ENCODE data around the gene NKG7.

DNA sequence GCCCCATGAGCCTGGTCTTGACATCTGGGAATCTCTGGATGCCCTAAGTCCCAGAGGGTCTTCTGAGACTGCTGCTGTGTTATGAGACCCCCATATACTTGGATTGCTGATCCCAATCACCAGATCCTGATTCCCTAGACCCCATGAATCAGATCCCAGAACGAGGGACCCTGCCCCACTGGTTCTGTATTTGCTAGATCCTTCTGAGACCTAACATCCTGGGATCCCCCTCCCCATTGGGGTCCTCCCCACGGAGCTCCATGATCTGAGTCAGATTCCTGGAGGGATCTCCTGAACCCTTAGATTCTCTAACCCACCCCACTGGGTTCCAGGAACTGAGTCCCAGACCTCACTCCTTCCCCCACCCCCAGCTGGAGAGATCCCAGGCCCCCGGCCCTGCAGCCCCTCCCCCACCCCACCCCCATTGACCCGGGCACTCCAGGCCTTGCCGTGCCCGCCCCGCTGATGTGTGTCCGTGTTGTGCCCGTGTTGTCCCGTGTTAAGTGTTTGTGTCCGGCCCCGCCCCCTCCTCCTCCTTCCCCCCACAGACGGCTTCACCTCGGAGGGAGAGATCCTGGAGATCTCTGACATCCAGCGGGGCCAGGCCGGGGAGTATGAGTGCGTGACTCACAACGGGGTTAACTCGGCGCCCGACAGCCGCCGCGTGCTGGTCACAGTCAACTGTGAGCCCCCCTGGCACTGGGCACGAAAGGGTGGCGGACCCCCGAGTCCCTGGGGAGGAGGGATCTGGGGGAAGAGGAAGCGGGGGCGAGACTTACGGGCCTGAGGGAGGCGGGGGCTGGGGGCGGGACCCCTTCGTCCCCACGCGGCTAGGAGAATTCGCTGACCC, 46.0 kb downstream of the NKG7 start:
- TF ChIP-seq, protein P1, sequence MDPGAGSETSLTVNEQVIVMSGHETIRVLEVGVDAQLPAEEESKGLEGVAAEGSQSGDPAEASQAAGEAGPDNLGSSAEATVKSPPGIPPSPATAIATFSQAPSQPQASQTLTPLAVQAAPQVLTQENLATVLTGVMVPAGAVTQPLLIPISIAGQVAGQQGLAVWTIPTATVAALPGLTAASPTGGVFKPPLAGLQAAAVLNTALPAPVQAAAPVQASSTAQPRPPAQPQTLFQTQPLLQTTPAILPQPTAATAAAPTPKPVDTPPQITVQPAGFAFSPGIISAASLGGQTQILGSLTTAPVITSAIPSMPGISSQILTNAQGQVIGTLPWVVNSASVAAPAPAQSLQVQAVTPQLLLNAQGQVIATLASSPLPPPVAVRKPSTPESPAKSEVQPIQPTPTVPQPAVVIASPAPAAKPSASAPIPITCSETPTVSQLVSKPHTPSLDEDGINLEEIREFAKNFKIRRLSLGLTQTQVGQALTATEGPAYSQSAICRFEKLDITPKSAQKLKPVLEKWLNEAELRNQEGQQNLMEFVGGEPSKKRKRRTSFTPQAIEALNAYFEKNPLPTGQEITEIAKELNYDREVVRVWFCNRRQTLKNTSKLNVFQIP (CRISPR knock-in tag; IDR thresholded peaks at IDR 0.05; ENCODE audit: borderline replicate concordance, low read depth) = no peak
- TF ChIP-seq ZFP30 (CRISPR knock-in tag; IDR thresholded peaks at IDR 0.05) (no peak), OSR1 (CRISPR knock-in tag; IDR thresholded peaks at IDR 0.05) (no peak), PPARA (CRISPR knock-in tag; IDR thresholded peaks at IDR 0.05; ENCODE audit: borderline replicate concordance) (no peak), TCF4 (CRISPR knock-in tag; IDR thresholded peaks at IDR 0.05; ENCODE audit: borderline replicate concordance) (no peak), ZNF8 (CRISPR knock-in tag; IDR thresholded peaks at IDR 0.05) (no peak), CSRNP3 (CRISPR knock-in tag; IDR thresholded peaks at IDR 0.05) (no peak), TOX (CRISPR knock-in tag; IDR thresholded peaks at IDR 0.05; ENCODE audit: borderline replicate concordance) (no peak), GLIS3 (CRISPR knock-in tag; IDR thresholded peaks at IDR 0.05) (no peak), ZNF70 (CRISPR knock-in tag; IDR thresholded peaks at IDR 0.05) (no peak), ARNTL (CRISPR knock-in tag; IDR thresholded peaks at IDR 0.05; ENCODE audit: borderline replicate concordance, low read depth) (no peak), ZNF565 (CRISPR knock-in tag; conservative IDR thresholded peaks at IDR 0.05; ENCODE audit: low read depth) (no peak)
- TF ChIP-seq, protein P2, sequence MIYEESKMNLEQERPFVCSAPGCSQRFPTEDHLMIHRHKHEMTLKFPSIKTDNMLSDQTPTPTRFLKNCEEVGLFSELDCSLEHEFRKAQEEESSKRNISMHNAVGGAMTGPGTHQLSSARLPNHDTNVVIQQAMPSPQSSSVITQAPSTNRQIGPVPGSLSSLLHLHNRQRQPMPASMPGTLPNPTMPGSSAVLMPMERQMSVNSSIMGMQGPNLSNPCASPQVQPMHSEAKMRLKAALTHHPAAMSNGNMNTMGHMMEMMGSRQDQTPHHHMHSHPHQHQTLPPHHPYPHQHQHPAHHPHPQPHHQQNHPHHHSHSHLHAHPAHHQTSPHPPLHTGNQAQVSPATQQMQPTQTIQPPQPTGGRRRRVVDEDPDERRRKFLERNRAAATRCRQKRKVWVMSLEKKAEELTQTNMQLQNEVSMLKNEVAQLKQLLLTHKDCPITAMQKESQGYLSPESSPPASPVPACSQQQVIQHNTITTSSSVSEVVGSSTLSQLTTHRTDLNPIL (CRISPR knock-in tag; IDR thresholded peaks at IDR 0.05; ENCODE audit: low read depth) = no peak
- TF ChIP-seq, protein P3, sequence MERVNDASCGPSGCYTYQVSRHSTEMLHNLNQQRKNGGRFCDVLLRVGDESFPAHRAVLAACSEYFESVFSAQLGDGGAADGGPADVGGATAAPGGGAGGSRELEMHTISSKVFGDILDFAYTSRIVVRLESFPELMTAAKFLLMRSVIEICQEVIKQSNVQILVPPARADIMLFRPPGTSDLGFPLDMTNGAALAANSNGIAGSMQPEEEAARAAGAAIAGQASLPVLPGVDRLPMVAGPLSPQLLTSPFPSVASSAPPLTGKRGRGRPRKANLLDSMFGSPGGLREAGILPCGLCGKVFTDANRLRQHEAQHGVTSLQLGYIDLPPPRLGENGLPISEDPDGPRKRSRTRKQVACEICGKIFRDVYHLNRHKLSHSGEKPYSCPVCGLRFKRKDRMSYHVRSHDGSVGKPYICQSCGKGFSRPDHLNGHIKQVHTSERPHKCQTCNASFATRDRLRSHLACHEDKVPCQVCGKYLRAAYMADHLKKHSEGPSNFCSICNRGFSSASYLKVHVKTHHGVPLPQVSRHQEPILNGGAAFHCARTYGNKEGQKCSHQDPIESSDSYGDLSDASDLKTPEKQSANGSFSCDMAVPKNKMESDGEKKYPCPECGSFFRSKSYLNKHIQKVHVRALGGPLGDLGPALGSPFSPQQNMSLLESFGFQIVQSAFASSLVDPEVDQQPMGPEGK (CRISPR knock-in tag; IDR thresholded peaks at IDR 0.05; ENCODE audit: borderline replicate concordance) = no peak
